ENCODE measurements around the gene GPD1.
"Not testable (repeated sequence)": the region's sequence is repeated elsewhere in the genome, so short reads cannot be mapped to it uniquely, and the experiment has no call there.

Gene GPD1

DNA sequence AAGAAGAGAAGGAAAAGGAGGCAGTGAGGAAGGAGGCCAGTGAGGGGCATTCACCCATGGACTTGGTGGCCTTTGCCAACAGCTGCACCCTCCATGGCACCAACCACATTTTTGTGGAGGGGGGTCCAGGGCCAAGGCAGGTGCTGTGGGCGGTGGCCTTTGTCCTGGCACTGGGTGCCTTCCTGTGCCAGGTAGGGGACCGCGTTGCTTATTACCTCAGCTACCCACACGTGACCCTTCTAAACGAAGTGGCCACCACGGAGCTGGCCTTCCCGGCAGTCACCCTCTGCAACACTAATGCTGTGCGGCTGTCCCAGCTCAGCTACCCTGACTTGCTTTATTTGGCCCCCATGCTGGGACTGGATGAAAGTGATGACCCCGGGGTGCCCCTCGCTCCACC is 30.1 kb upstream of the GPD1 start:
- no peak for DNase-seq (ENCODE audit: low read depth)

DNA sequence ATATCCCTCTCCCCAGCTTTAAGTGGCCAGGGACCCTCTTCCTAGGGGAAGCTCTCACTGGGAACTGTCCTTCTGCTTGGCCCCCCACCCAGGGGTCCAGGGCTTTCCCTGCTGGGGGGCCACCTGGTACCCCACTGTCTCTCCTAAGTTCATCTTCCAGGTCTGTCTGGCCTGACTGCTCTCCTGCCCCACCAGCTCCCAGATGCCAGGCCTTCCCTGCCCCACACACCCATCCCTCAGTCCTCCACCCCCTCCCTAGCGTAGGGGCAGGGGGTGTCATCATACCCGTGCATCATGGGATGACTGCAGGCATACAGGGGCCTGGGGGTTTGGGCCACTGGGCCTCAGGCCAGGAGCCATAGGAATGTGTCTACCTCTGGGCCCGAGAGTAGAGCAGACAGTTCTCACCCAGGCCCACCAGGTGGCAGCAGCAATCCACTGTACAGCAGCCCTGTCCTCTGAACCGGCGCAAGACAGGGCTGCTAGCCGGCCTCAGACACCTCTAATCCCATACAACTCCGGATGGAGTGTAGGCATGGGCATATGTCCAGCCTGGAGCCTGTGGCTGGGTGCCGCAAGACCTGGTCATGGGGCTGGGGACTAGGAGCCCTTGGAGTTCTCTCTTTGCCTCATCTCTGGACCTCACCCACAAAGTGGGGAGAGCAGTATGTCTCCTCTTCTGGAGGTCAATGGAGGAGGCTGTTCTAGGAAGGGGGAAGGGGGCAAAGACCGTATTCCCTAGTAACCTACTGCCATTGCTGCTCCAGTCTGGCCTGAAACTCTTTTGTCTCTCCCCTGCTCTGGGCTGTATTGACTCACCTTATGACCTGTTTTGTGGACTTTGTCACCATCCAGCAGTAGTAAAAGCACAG is 28.6 kb upstream of the GPD1 start:
- peak; percentile 68 for DNase-seq (ENCODE audit: low read depth)

DNA sequence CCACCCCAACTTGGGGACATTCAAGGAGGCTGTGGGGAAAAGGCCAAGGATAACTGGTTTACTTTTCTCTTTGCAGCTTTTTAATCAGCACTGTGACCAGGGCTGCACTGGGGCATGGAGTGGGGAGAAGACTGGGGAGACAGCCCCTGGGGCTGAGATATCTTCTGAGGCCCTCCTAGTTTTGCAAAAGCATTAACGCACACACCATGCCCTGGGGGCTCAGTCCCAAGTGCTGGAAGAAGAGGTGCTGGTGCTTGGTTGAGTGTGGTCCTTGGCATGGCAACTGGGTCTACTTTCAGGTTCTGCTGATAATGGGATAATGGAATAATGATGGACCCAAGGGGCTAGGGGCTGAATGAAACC is 28.0 kb upstream of the GPD1 start:
- no peak for DNase-seq (ENCODE audit: low read depth)

GRCh38 chr12:50077099-50077498 is 26.7 kb upstream of the GPD1 start:
- DNase-seq (ENCODE audit: low read depth): no peak

DNA sequence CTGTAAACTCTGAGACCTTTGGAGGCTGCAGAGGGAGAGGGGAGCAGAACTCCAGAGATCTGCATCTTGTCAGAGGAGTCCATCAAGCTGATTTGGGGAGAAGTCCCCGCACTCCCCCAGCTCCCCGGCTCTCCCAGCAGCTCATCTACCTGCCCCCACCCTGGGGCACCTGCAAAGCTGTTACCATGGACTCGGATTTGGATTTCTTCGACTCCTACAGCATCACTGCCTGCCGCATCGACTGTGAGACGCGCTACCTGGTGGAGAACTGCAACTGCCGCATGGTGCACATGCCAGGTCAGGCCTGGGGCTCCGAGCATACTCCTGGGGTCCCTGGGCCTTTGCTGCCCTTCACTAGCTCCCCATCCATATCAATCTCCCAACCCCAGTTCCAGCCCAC is 25.5 kb upstream of the GPD1 start:
- DNase-seq (ENCODE audit: low read depth): no peak

DNA sequence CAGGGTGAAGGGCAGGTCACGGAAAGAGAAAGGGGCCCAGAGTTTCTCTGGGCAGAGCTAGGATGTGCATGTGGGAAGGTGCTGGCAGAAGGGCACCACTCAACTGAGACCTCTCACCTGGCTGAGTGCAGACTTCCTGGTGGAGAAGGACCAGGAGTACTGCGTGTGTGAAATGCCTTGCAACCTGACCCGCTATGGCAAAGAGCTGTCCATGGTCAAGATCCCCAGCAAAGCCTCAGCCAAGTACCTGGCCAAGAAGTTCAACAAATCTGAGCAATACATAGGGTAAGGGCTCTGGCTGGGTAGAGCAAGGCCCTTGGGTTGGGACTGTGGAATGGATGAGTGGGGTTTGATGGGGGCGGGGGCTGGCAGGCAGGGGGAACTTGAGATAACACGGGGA is 24.0 kb upstream of the GPD1 start:
- no peak for DNase-seq (ENCODE audit: low read depth)

GRCh38 chr12:50081096-50081808 is 22.6 kb upstream of the GPD1 start:
- DNase-seq (ENCODE audit: low read depth): no peak

- DNase-seq (ENCODE audit: low read depth): no peak
Measured at GRCh38 chr12:50082644-50083043, 21.2 kb upstream of the GPD1 start.

- DNase-seq (ENCODE audit: low read depth): no peak
Measured at GRCh38 chr12:50083301-50083700, 20.5 kb upstream of the GPD1 start.

DNA sequence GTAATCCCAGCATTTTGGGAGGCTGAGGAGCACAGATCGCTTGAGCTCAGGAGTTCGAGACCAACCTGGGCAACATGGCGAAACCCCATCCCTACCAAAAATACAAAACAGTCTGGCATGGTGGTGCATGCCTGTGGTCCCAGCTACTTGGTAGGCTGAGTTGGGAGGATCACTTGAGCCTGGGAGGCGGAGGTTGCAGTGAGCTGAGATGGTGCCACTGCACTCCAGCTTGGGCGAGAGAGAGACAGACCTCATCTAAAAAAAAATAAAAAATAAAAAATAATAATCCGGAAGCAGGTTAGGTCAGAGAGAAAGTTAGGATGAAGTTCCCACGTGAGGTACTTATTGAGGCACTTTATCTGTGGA is 19.4 kb upstream of the GPD1 start:
- not testable (repeated sequence) for DNase-seq (ENCODE audit: low read depth)

GRCh38 chr12:50084775-50085614 is 18.8 kb upstream of the GPD1 start, which contains the start of gene SMARCD1:
SMARCD1 (plus strand) TSS chr12:50085342; CDS start chr12:50085370, 28 bp downstream.
- DNase-seq (ENCODE audit: low read depth): peak; percentile 82

GRCh38 chr12:50085615-50086072 is 18.2 kb upstream of the GPD1 start:
- no peak for DNase-seq (ENCODE audit: low read depth)

- DNase-seq (ENCODE audit: low read depth): no peak
Measured at GRCh38 chr12:50086148-50086547, 17.7 kb upstream of the GPD1 start.

GRCh38 chr12:50087151-50087550 is 16.7 kb upstream of the GPD1 start:
- no peak for DNase-seq (ENCODE audit: low read depth)

DNA sequence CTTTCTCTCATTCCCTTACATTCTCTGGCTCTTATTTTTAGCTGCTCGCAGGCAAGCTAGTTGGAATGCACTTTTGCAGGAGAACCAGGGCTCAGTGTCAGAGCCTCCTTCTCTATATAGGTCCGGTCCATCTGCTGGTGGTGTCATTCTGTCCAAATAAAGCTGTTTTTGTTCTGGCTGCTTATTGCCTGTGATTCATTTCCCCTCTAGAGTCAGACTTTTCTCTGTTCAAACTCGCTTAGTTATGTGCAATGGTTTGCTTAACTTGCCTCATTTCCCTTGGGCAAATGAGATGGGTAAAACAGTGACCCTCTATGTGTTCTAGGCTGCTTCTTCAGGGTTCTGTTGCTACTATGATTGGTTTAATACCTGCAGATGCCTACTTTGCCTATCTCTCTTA is 15.8 kb upstream of the GPD1 start:
- DNase-seq (ENCODE audit: low read depth): no peak

GRCh38 chr12:50088577-50089335 is 15.1 kb upstream of the GPD1 start:
- DNase-seq (ENCODE audit: low read depth): no peak

GRCh38 chr12:50089730-50090129 is 14.1 kb upstream of the GPD1 start:
- no peak for DNase-seq (ENCODE audit: low read depth)

DNA sequence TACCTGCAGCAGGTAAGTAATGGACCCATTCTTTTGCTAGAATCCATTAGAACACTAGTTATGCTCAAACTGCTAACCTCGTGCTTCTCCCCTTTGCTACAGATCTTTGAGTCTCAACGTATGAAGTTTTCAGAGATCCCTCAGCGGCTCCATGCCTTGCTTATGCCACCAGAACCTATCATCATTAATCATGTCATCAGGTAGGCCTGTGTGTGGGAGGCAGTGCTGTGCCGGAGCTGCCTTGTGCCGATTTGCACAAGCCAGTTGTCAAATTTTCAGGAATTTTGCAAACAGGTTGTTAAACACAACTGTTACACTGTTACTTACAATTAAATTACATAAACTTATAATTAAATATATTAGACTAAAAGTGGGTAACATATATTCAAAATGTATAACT is 13.4 kb upstream of the GPD1 start:
- no peak for DNase-seq (ENCODE audit: low read depth)

- DNase-seq (ENCODE audit: low read depth): no peak
Measured at GRCh38 chr12:50097952-50098351, 5.9 kb upstream of the GPD1 start.

DNA sequence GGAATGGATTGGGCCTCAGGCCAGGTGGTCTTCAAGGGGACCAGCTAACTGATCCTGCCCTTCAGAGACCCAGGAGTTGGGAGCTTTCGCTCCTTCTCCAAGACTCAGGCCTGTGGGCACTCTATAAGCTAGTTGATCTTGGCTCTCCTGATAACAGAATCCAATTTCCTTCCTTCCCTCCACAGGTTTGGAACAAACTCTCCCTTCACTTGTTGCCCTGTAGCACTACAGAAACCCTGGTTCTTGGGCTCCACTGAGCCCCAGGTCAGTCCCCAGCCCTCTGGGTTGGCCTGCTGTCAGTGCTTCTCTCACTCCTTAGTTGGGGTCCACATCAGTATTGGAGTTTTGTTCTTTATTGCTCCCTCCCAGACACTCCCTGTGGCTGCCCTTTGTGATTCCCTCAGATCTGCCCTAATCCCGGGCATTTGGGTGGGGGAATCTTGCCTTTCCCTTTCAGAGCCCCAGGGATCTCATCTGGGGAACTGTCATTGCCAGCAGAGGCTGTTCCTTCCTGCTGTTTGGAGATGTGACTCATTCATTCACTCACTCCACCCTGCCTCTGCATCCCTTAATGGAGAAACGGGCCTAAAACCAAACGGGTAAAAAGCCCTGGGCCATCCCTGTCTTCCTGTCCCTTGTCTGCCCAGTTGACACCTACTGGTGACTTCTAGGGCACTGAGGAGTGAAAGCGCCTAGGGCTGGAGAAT is 4.4 kb upstream of the GPD1 start:
- DNase-seq (ENCODE audit: low read depth): no peak

DNA sequence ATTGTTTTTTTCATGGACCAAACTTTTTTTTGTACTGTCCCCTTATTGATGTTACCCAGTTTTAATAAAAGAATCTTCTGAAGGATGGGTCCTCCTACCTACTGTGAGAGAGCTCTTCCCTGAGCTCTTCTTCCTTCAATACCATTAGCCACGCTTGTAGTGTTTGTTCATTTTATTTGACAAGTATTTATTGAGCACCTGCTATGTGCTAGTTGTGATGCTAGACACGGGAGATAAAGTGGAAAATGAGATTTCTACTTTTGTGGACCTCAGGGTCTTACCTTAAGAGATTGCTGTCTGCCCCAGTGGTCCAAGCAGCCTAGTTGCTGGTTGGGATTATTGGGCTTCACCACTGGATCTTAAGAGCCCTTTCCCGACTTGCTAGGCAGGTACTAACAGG is 3.2 kb upstream of the GPD1 start:
- DNase-seq (ENCODE audit: low read depth): no peak
